Activated gamma-delta T cell (primary cell): ENCODE results near the gene POLR3K.
"Not testable (repeated sequence)": the region's sequence is repeated elsewhere in the genome, so short reads cannot be mapped to it uniquely, and the experiment has no call there.

Experiments
- DNase-seq: peaks from one replicate; lab custom pipeline; 2025; lab: John Stamatoyannopoulos, UW

Gene POLR3K

GRCh38 chr16:63998-64913, 10.8 kb upstream of the POLR3K start:
- no peak for DNase-seq

- no peak for DNase-seq
Measured at GRCh38 chr16:63466-63865, 10.1 kb upstream of the POLR3K start.

- DNase-seq: no peak
Measured at GRCh38 chr16:62968-63391, 9.6 kb upstream of the POLR3K start.

GRCh38 chr16:62283-62967, 9.0 kb upstream of the POLR3K start:
- no peak for DNase-seq

- no peak for DNase-seq
Measured at GRCh38 chr16:61879-62281, 8.5 kb upstream of the POLR3K start.

- DNase-seq: no peak
Measured at GRCh38 chr16:60929-61878, 7.8 kb upstream of the POLR3K start.

GRCh38 chr16:60166-60565, 6.8 kb upstream of the POLR3K start:
- DNase-seq: no peak

- DNase-seq: no peak
Measured at GRCh38 chr16:59440-60059, 6.1 kb upstream of the POLR3K start.

GRCh38 chr16:58491-59439, 5.4 kb upstream of the POLR3K start:
- DNase-seq: no peak

- DNase-seq: no peak
Measured at GRCh38 chr16:57711-58110, 4.3 kb upstream of the POLR3K start.

GRCh38 chr16:56231-56927, 3.0 kb upstream of the POLR3K start:
- DNase-seq: no peak

- no peak for DNase-seq
Measured at GRCh38 chr16:55571-56136, 2.2 kb upstream of the POLR3K start.

- DNase-seq: no peak
Measured at GRCh38 chr16:54237-54581, 801 bp upstream of the POLR3K start.

GRCh38 chr16:50769-51591, 2.4 kb downstream of the POLR3K start:
- DNase-seq: no peak

- DNase-seq: no peak
Measured at GRCh38 chr16:47234-47633, 6.2 kb downstream of the POLR3K start.

GRCh38 chr16:46510-46909, 6.9 kb downstream of the POLR3K start:
- not testable (repeated sequence) for DNase-seq

GRCh38 chr16:45454-45853, 8.0 kb downstream of the POLR3K start:
- no peak for DNase-seq

- DNase-seq: no peak
Measured at GRCh38 chr16:44655-45054, 8.8 kb downstream of the POLR3K start.

GRCh38 chr16:43294-43693, 10.1 kb downstream of the POLR3K start:
- no peak for DNase-seq
